ENCODE results near the gene ATP6V0D1.

The ATP6V0D1 gene

DNA sequence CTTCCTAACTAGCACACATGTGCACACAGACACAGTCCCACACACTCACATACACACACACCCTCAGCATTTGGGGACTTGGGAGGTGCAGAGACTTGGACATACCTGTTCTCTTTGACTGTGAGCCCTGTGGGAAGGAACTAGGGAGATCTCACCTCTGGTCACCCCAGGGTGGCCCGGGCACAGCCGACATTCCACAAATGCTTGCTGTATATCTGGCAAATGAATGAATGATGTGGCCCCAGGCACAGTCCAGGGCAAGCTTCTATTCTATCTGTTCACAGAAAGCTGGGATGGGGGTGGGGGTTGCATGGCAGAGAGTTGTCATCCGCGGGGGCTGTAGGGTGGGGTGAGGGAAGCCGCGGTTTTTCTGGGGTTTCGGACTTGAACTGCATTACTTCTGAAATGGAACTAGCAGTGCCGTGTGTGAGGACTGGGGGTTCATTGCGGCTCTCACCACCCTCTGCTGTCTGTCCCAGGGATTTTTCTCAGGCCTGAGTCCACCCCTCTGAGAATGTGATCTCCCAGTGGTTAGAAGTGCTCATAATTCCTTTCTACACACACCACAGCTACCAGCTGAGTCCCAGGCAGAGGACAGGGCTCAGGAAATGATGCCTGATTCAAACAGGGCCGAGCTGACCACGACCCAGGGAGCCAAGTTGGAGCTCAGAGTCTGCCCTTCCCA, 44.4 kb upstream of the ATP6V0D1 start:
- peak overlapping the region; percentile 69; the same call in 1 of the 2 replicates for H3K27ac ChIP-seq
- TF ChIP-seq CTCF (conservative IDR thresholded peaks at IDR 0.05): no peak

GRCh38 chr16:67521095-67521804, 40.3 kb upstream of the ATP6V0D1 start:
- peak; percentile 93 for TF ChIP-seq CTCF (conservative IDR thresholded peaks at IDR 0.05)
- H3K27ac ChIP-seq: peak overlapping the region; percentile 69

GRCh38 chr16:67519242-67519641, 38.3 kb upstream of the ATP6V0D1 start:
- H3K27ac ChIP-seq: no peak overlapping the region
- TF ChIP-seq CTCF (conservative IDR thresholded peaks at IDR 0.05): no peak

- no peak overlapping the region for H3K27ac ChIP-seq
- TF ChIP-seq CTCF (conservative IDR thresholded peaks at IDR 0.05): no peak
Measured at GRCh38 chr16:67518676-67519075, 37.7 kb upstream of the ATP6V0D1 start.

GRCh38 chr16:67517661-67518423, 36.9 kb upstream of the ATP6V0D1 start:
- TF ChIP-seq CTCF (conservative IDR thresholded peaks at IDR 0.05): no peak
- H3K27ac ChIP-seq: no peak overlapping the region

- no peak overlapping the region for H3K27ac ChIP-seq
- TF ChIP-seq CTCF (conservative IDR thresholded peaks at IDR 0.05): no peak
Measured at GRCh38 chr16:67517155-67517445, 36.1 kb upstream of the ATP6V0D1 start.
